K562 (cell line): ENCODE data around the gene CCDC167. TPM values are rescaled to one million over a fixed set of nuclear protein-coding genes. Genes with fewer than 3 reads are reported as not detected.

Source experiments
- ATAC-seq: fragments of 200-7000 bp; cut with Tn5 transposase; 3 replicates; pipeline ENCODE4 v1.9.1; 2020; ENCODE audit warnings: moderate library complexity
- BruUV-seq: library from RNA; stranded (reverse); fragments of 400-500 nt; replicated peaks from 2 replicates; lab custom pipeline; 2021; lab: Mats Ljungman, UMichigan
- CTCF ChIA-PET: fragments of 300-600 bp; formaldehyde crosslinking; extraction: SDS; loops from one replicate; lab custom pipeline; 2021; ENCODE audit warnings: low intra/inter-chr PET ratio; lab: Yijun Ruan, JAX
- POLR2A ChIA-PET: fragments of 300-600, 350-650 bp; sonication (Branson Sonifier 250); formaldehyde crosslinking; extraction: SDS; loops from one replicate; lab custom pipeline; 2021; ENCODE audit warnings: antibody characterized with exemption, inconsistent platforms; lab: Yijun Ruan, JAX
- DNase-seq, 4 experiments: peaks; one replicate each; pipeline versions ENCODE4 v3.0.0 to v3.0.0-alpha.2; 2011 to 2018; ENCODE audit warnings: low spot score in 3 of 4, mixed read lengths in 3 of 4; ENCODE audit errors: extremely low read depth in 1 of 4
- FAIRE-seq: peaks from 2 replicates; lab custom pipeline; 2011; peaks lifted over from hg19 to GRCh38; lab: Jason Lieb, UNC
- H2AFZ ChIP-seq: 2 replicates; pipeline ENCODE4 v1.6.0; 2011; ENCODE audit warnings: low read depth, low read length, control low read depth, inconsistent platforms
- H3K27ac ChIP-seq: fragments of 200-600 bp; 3 replicates; pipeline ENCODE4 v1.8.0; 2011; ENCODE audit warnings: low read depth, mild to moderate bottlenecking, control low read depth, inconsistent platforms, low read length, moderate library complexity, mixed read lengths; ENCODE audit errors: extremely low read depth
- H3K27me3 ChIP-seq, 2 experiments: fragments of 300-600 bp in 1 of 2; 2 replicates in 1 of 2; 3 replicates in 1 of 2; pipeline versions ENCODE4 v1.6.0 to v1.8.0; 2011; ENCODE audit warnings: inconsistent platforms in 2 of 2, low read length in 2 of 2, mild to moderate bottlenecking in 1 of 2, mixed read lengths in 1 of 2, moderate library complexity in 1 of 2; ENCODE audit not compliant: control insufficient read depth in 2 of 2, insufficient read depth in 2 of 2
- H3K36me3 ChIP-seq: fragments of 300-600 bp; 3 replicates; pipeline ENCODE4 v1.8.0; 2011; ENCODE audit warnings: mild to moderate bottlenecking, low read length, inconsistent platforms; ENCODE audit not compliant: control insufficient read depth, insufficient read depth
- H3K4me1 ChIP-seq, 2 experiments: fragments of 200-600 bp in 1 of 2; replicated peaks in 1 of 2; 2 replicates in 1 of 2; 3 replicates in 1 of 2; pipeline versions ENCODE4 v1.5.1 to v1.8.0; 2011; ENCODE audit warnings: inconsistent platforms in 2 of 2, low read length in 2 of 2, mild to moderate bottlenecking in 1 of 2, mixed read lengths in 1 of 2, moderate library complexity in 1 of 2; ENCODE audit not compliant: control insufficient read depth in 2 of 2, insufficient read depth in 2 of 2
- H3K4me2 ChIP-seq: 2 replicates; pipeline ENCODE4 v1.6.1; 2011; ENCODE audit warnings: low read length, control low read depth, inconsistent platforms, mixed read lengths; ENCODE audit not compliant: insufficient read depth
- H3K4me3 ChIP-seq: fragments of 200-600 bp; sonication (generic), shearing (Covaris generic); 2 replicates; pipeline ENCODE4 v1.5.1; 2016; ENCODE audit warnings: control low read depth, inconsistent platforms
- H3K79me2 ChIP-seq: fragments of 200-600 bp; 3 replicates; pipeline ENCODE4 v1.8.0; 2011; ENCODE audit warnings: low read length, inconsistent platforms; ENCODE audit not compliant: control insufficient read depth, insufficient read depth
- H3K9ac ChIP-seq, 2 experiments: 2 replicates each; pipeline versions ENCODE4 v1.6.0 to v1.6.1; 2011; ENCODE audit warnings: low read depth in 2 of 2, low read length in 2 of 2, control low read depth in 1 of 2, inconsistent platforms in 1 of 2, mild to moderate bottlenecking in 1 of 2, mixed read lengths in 1 of 2; ENCODE audit not compliant: insufficient read depth in 1 of 2
- H3K9me1 ChIP-seq: one replicate; pipeline ENCODE4 v1.6.0; 2011; ENCODE audit warnings: inconsistent platforms, mild to moderate bottlenecking, low read length, moderate library complexity; ENCODE audit not compliant: control insufficient read depth, insufficient read depth
- H3K9me3 ChIP-seq: replicated peaks from 2 replicates; pipeline ENCODE4 v1.5.1; 2011; ENCODE audit warnings: low read depth, low read length, inconsistent platforms; ENCODE audit not compliant: control insufficient read depth, insufficient read depth
- H4K20me1 ChIP-seq: replicated peaks from 2 replicates; pipeline ENCODE4 v1.6.1; 2011; ENCODE audit warnings: low read length, inconsistent platforms, mixed read lengths; ENCODE audit not compliant: control insufficient read depth, insufficient read depth
- CHAMP1 ChIP-seq: fragments of 450-650 bp; IDR thresholded peaks from 2 replicates; pipeline ENCODE4 v1.6.1; 2016; ENCODE audit warnings: mild to moderate bottlenecking
- FOXJ2 ChIP-seq: fragments of 200-800 bp; sonication (Bioruptor generic); IDR thresholded peaks from 2 replicates; pipeline ENCODE4 v1.6.1; 2016; ENCODE audit warnings: missing genetic modification characterization, missing compliant biosample characterization
- HBP1 ChIP-seq: fragments of 450-650 bp; formaldehyde crosslinking; IDR thresholded peaks from 2 replicates; pipeline ENCODE4 v1.4.0; 2022; ENCODE audit warnings: missing genetic modification characterization
- HCFC1 ChIP-seq: IDR thresholded peaks from 2 replicates; pipeline ENCODE4 v1.6.1; 2012; ENCODE audit warnings: low read depth, low read length, improper control_type of control experiment
- HMGN3 ChIP-seq: IDR thresholded peaks from 2 replicates; pipeline ENCODE4 v1.6.1; 2011; ENCODE audit warnings: borderline replicate concordance, low read depth, mild to moderate bottlenecking, mixed read lengths, low read length; ENCODE audit not compliant: insufficient read length; ENCODE audit errors: extremely low read depth
- IRF2 ChIP-seq: sonication (generic); formaldehyde crosslinking; IDR thresholded peaks from 2 replicates; pipeline ENCODE4 v1.8.1; 2022; ENCODE audit warnings: mild to moderate bottlenecking, missing genetic modification reagents
- L3MBTL2 ChIP-seq: fragments of 450-650 bp; IDR thresholded peaks from 2 replicates; pipeline ENCODE4 v1.6.1; 2016; ENCODE audit warnings: mild to moderate bottlenecking, moderate library complexity
- PHB2 ChIP-seq: fragments of 450-650 bp; IDR thresholded peaks from 2 replicates; pipeline ENCODE4 v1.6.1; 2017; ENCODE audit warnings: low read depth
- POLR2AphosphoS5 ChIP-seq: IDR thresholded peaks from 2 replicates; pipeline ENCODE4 v1.6.1; 2011; ENCODE audit warnings: mild to moderate bottlenecking, low read depth, low read length, moderate library complexity; ENCODE audit not compliant: control insufficient read depth, insufficient read depth
- RNF2 ChIP-seq: sonication (generic); IDR thresholded peaks from 2 replicates; pipeline ENCODE4 v1.6.1; 2016
- TAL1 ChIP-seq: fragments of 450-650 bp; IDR thresholded peaks from 2 replicates; pipeline ENCODE4 v1.6.1; 2016; ENCODE audit warnings: mild to moderate bottlenecking
- THRB ChIP-seq: fragments of 450-650 bp; formaldehyde crosslinking; conservative IDR thresholded peaks from 2 replicates; pipeline ENCODE4 v1.4.0; 2022; ENCODE audit warnings: mild to moderate bottlenecking, missing genetic modification characterization
- ZKSCAN1 ChIP-seq: fragments of 150-350 bp; IDR thresholded peaks from 2 replicates; pipeline ENCODE4 v1.6.1; 2016; ENCODE audit warnings: low read depth, low read length
- ZNF224 ChIP-seq: sonication (generic); formaldehyde crosslinking; IDR thresholded peaks from 2 replicates; pipeline ENCODE4 v1.8.0; 2022; ENCODE audit warnings: mild to moderate bottlenecking, missing genetic modification reagents
- WGBS: fragments of 100-300 bp; shearing (Covaris generic); methylation state at CpG from one replicate; pipeline ENCODE4 v1.1.6; 2016; ENCODE audit warnings: low coverage, mixed read lengths; ENCODE audit not compliant: insufficient coverage; ENCODE audit errors: missing lambda C conversion rate; 5-methylcytosine and 5-hydroxymethylcytosine counted together
- in situ Hi-C: fragments of 300-500 bp; cut with MboI; formaldehyde crosslinking; loops from 4 replicates; pipeline ENCODE4 v1.15.0; 2018; ENCODE audit warnings: inconsistent platforms, mixed read lengths
- intact Hi-C: fragments of 100-400 bp; cut with micrococcal nuclease; formaldehyde crosslinking; loops from 2 replicates; pipeline ENCODE4 v1.14.2; 2022
- polyA plus RNA-seq, 8 experiments: library from polyadenylated mRNA; depleted of rRNA in 4 of 8; stranded (reverse) in 5 of 8; unstranded in 3 of 8; fragments of >200 nt; fragmentation: Nextera tagmentation in 2 of 8; fragmentation: Illumina TruSeq in 1 of 8; extraction: Ambion mirVana in 2 of 8; extraction: Trizol in 1 of 8; gene quantifications; 2 replicates each; pipeline versions ENCODE4 v1.2.1 to v1.2.3, GENCODE V29; 2011 to 2014; ENCODE audit warnings: inconsistent platforms in 1 of 8, missing spikeins in 1 of 8
- total RNA-seq, 7 experiments: library from RNA; depleted of rRNA in 6 of 7; stranded (reverse); fragments of >200 nt in 6 of 7; fragmentation: Illumina TruSeq in 2 of 7; extraction: Trizol in 2 of 7; gene quantifications; 2 replicates each; pipeline versions ENCODE4 v1.2.1 to v1.2.3, GENCODE V29; 2011 to 2021; ENCODE audit warnings: low replicate concordance in 1 of 7

Gene CCDC167
- total and polyA plus RNA-seq, 9 of the 15 experiments (the other 6 are each of a cell fraction or from before 2014, with no cell fraction given): 26.0 to 114 (median 45.2) TPM

GRCh38 chr6:37500294-37500608 lies 558 bp upstream of the CCDC167 start (continued):
- TF ChIP-seq CHAMP1: no peak
- no peak for TF ChIP-seq RNF2

- intact Hi-C loops: no loop called here
- peaks cover 20 to 22% of the 10 kb centered on the region in 2 experiments; a peak in 4 of 5 replicates for H3K4me1 ChIP-seq
- peak overlapping the region; percentile 28 to 55; a peak in 3 of 4 replicates for H3K9ac ChIP-seq
- H4K20me1 ChIP-seq: 0 out of 2 replicates have a peak, but pooled peaks cover 1% of the 10 kb centered on the region
- ChIA-PET CTCF (interaction anchor here (0.7 kb wide), 1 partner anchor 106 kb away, joined by 3 read pairs; no protein-coding TSS in a partner anchor), POLR2A (interaction anchor here (0.5 to 1.5 kb wide), 9 partner anchors 9 to 490 kb away, joined by 3 to 4 read pairs (median 3); partner anchors contain the start of genes TBC1D22B and TMEM217)
- peak overlapping the region; percentile 61 for H3K4me2 ChIP-seq
- no TSS peak for BruUV-seq
- no peaks in the 10 kb centered on the region; the same call in 1 of the 2 replicates for H3K9me3 ChIP-seq
- H3K79me2 ChIP-seq: peaks cover 4% of the 10 kb centered on the region; the same call in 1 of the 3 replicates
- H3K4me3 ChIP-seq: no peak overlapping the region
- no peaks in the 10 kb centered on the region for H3K27me3 ChIP-seq
- WGBS: 36% methylated on average over 13 of the region's 13 CpGs
- H2AFZ ChIP-seq: peak overlapping the region; percentile 86
- in situ Hi-C loops: no loop called here
- H3K36me3 ChIP-seq: no peaks in the 10 kb centered on the region; the same call in 2 of the 3 replicates
- H3K27ac ChIP-seq: peak overlapping the region; percentile 68
- ATAC-seq: peak; percentile 74
- no peaks in the 10 kb centered on the region for H3K9me1 ChIP-seq
- peak in 2 of 4 experiments; percentile 71 to 72 for DNase-seq
- peak; percentile 87 for FAIRE-seq
- TF ChIP-seq POLR2AphosphoS5 (peak; percentile 75), PHB2 (no peak), HCFC1 (0 out of 2 replicates have a peak, but pooled peaks have one; percentile 3), L3MBTL2 (no peak), ZNF224 (CRISPR knock-in tag) (no peak), IRF2 (no peak), HBP1 (CRISPR knock-in tag) (peak; percentile 84; the same call in 1 of the 2 replicates), FOXJ2 (tag) (no peak), TAL1 (peak; percentile 22; the same call in 1 of the 2 replicates), THRB (CRISPR knock-in tag) (peak; percentile 90), HMGN3 (no peak), ZKSCAN1 (peak; percentile 49; the same call in 1 of the 2 replicates)
Observed at GRCh38 chr6:37496951-37497885, 2.5 kb downstream of the CCDC167 start.
